Measurements from ENCODE around the gene TBC1D22A. TPM values are rescaled to one million over a fixed set of nuclear protein-coding genes. Genes with fewer than 3 reads are reported as not detected.

TBC1D22A gene
- total RNA-seq, 1 experiment from 2014 or later = 20.9 TPM

DNA sequence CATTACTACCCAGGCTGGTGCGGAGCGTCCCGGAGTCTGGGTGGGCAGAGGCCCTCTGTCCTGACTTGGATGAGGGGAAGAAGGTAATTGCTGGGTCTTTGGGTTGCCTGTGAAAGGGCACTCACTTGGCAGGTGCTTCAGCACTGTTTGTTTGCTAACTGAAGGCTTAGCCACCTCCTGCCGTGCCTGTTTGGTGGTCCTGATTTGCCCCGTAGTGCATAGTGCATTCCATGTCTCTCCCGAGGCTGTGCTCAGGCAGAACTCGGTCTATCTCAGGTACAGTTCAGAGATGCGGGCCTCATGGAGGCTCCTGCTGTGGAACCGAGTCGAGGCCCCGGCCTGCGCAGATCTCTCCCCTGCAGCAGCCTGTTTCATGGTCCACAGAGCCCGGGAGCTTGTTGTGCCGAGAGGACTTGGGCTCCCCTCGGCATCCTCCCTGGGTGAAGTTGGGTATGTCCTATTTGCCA is 146.2 kb downstream of the TBC1D22A start:
- ChIA-PET RAD21 (ENCODE audit: low non-redundant PET in 1 of 2, low total read pairs in 2 of 2, uncharacterized antibody in 2 of 2, unreplicated experiment in 2 of 2) (no interaction called here), CTCF (no interaction called here), POLR2A (no interaction called here)
- ATAC-seq (no peak), DNase-seq (ENCODE audit: low read depth, low spot score) (no peak)
- Histone ChIP-seq H3K4me1 (ENCODE audit: control insufficient read depth in 1 of 2, insufficient read depth in 2 of 2, low read length in 2 of 2) (no peaks in the 10 kb centered on the region), H3K27me3 (ENCODE audit: insufficient read depth, low read length) (no peaks in the 10 kb centered on the region), H3K79me2 (ENCODE audit: insufficient read depth, low read length) (no peaks in the 10 kb centered on the region), H4K20me1 (ENCODE audit: insufficient read depth) (no peaks in the 10 kb centered on the region), H3K36me3 (ENCODE audit: control insufficient read depth in 1 of 2, insufficient read depth in 2 of 2, low read length in 2 of 2) (0 out of 4 replicates have a peak, but pooled peaks cover 0 to 3% of the 10 kb centered on the region in 2 experiments), H3K9ac (ENCODE audit: low read length) (no peak overlapping the region), H3K4me3 (replicated peaks in 1 of 2; ENCODE audit: low read depth in 1 of 2, low read length in 2 of 2) (no peak overlapping the region), H3K9me2 (ENCODE audit: insufficient read depth) (no peaks in the 10 kb centered on the region), H3K27ac (ENCODE audit: low read depth, low read length) (no peak overlapping the region), H3K9me3 (ENCODE audit: control insufficient read depth in 1 of 2, insufficient read depth in 1 of 2, low read depth in 1 of 2, low read length in 2 of 2) (no peaks in the 10 kb centered on the region), H3K4me2 (ENCODE audit: low read length) (no peak overlapping the region), H2AFZ (ENCODE audit: low read depth, low read length, poor library complexity, severe bottlenecking) (no peak overlapping the region)
- intact Hi-C loops (cut with micrococcal nuclease) = no loop called here
- BruUV-seq (replicated peaks) = no TSS peak
- TF ChIP-seq FOSL1 (IDR thresholded peaks at IDR 0.05; ENCODE audit: low read depth) = no peak
- TF ChIP-seq ZFX (IDR thresholded peaks at IDR 0.05) = no peak
- TF ChIP-seq, protein P1, sequence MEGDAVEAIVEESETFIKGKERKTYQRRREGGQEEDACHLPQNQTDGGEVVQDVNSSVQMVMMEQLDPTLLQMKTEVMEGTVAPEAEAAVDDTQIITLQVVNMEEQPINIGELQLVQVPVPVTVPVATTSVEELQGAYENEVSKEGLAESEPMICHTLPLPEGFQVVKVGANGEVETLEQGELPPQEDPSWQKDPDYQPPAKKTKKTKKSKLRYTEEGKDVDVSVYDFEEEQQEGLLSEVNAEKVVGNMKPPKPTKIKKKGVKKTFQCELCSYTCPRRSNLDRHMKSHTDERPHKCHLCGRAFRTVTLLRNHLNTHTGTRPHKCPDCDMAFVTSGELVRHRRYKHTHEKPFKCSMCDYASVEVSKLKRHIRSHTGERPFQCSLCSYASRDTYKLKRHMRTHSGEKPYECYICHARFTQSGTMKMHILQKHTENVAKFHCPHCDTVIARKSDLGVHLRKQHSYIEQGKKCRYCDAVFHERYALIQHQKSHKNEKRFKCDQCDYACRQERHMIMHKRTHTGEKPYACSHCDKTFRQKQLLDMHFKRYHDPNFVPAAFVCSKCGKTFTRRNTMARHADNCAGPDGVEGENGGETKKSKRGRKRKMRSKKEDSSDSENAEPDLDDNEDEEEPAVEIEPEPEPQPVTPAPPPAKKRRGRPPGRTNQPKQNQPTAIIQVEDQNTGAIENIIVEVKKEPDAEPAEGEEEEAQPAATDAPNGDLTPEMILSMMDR (IDR thresholded peaks at IDR 0.05 in 2 of 3, conservative IDR thresholded peaks at IDR 0.05 in 1 of 3; ENCODE audit: borderline replicate concordance in 1 of 3, insufficient read depth in 1 of 3, low read depth in 2 of 3, low read length in 2 of 3) = no peak
- no peak for TF ChIP-seq POLR2A (IDR thresholded peaks at IDR 0.05; ENCODE audit: borderline replicate concordance, extremely low read depth, insufficient read depth, insufficient read length)
- no peak for TF ChIP-seq RAD21 (IDR thresholded peaks at IDR 0.05; ENCODE audit: low read depth)
- TF ChIP-seq, protein P2, sequence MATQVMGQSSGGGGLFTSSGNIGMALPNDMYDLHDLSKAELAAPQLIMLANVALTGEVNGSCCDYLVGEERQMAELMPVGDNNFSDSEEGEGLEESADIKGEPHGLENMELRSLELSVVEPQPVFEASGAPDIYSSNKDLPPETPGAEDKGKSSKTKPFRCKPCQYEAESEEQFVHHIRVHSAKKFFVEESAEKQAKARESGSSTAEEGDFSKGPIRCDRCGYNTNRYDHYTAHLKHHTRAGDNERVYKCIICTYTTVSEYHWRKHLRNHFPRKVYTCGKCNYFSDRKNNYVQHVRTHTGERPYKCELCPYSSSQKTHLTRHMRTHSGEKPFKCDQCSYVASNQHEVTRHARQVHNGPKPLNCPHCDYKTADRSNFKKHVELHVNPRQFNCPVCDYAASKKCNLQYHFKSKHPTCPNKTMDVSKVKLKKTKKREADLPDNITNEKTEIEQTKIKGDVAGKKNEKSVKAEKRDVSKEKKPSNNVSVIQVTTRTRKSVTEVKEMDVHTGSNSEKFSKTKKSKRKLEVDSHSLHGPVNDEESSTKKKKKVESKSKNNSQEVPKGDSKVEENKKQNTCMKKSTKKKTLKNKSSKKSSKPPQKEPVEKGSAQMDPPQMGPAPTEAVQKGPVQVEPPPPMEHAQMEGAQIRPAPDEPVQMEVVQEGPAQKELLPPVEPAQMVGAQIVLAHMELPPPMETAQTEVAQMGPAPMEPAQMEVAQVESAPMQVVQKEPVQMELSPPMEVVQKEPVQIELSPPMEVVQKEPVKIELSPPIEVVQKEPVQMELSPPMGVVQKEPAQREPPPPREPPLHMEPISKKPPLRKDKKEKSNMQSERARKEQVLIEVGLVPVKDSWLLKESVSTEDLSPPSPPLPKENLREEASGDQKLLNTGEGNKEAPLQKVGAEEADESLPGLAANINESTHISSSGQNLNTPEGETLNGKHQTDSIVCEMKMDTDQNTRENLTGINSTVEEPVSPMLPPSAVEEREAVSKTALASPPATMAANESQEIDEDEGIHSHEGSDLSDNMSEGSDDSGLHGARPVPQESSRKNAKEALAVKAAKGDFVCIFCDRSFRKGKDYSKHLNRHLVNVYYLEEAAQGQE (IDR thresholded peaks at IDR 0.05; ENCODE audit: low read depth) = no peak
- no peak for TF ChIP-seq TCF7L2 (IDR thresholded peaks at IDR 0.05; ENCODE audit: borderline replicate concordance, extremely low read depth, insufficient read depth, insufficient read length)
- TF ChIP-seq, protein P3, sequence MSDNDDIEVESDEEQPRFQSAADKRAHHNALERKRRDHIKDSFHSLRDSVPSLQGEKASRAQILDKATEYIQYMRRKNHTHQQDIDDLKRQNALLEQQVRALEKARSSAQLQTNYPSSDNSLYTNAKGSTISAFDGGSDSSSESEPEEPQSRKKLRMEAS (IDR thresholded peaks at IDR 0.05) = no peak
